H9 (cell line): ENCODE results near the gene EIF3D. TPM values are rescaled to one million over a fixed set of nuclear protein-coding genes. Genes with fewer than 3 reads are reported as not detected.

Experiments
- DNase-seq: peaks from one replicate; pipeline ENCODE4 v3.0.0-alpha.2; 2017
- H2AFZ ChIP-seq: one replicate; pipeline ENCODE4 v1.6.1; 2013; ENCODE audit warnings: mild to moderate bottlenecking, low read length, control low read depth, moderate library complexity
- H2AK5ac ChIP-seq: 2 replicates; pipeline ENCODE4 v1.6.1; 2013; ENCODE audit warnings: low read length, control low read depth, mixed read lengths; ENCODE audit not compliant: insufficient read length
- H2BK120ac ChIP-seq: one replicate; pipeline ENCODE4 v1.6.1; 2013; ENCODE audit warnings: low read depth, mild to moderate bottlenecking, low read length, control low read depth, inconsistent platforms; ENCODE audit not compliant: poor library complexity, severe bottlenecking
- H2BK12ac ChIP-seq: 2 replicates; pipeline ENCODE4 v1.6.1; 2013; ENCODE audit warnings: low read length, control low read depth, mixed read lengths, low read depth; ENCODE audit not compliant: insufficient read length
- H2BK15ac ChIP-seq: 2 replicates; pipeline ENCODE4 v1.6.1; 2013; ENCODE audit warnings: low read depth, low read length, control low read depth
- H2BK20ac ChIP-seq: one replicate; pipeline ENCODE4 v1.6.1; 2013; ENCODE audit warnings: low read depth, mild to moderate bottlenecking, low read length, control low read depth, inconsistent platforms; ENCODE audit not compliant: poor library complexity, severe bottlenecking
- H2BK5ac ChIP-seq: 2 replicates; pipeline ENCODE4 v1.6.1; 2013; ENCODE audit warnings: low read length, control low read depth, mixed read lengths; ENCODE audit not compliant: insufficient read length
- H3K14ac ChIP-seq: 2 replicates; pipeline ENCODE4 v1.6.1; 2013; ENCODE audit warnings: low read length, control low read depth; ENCODE audit not compliant: insufficient read depth
- H3K18ac ChIP-seq: 2 replicates; pipeline ENCODE4 v1.6.1; 2013; ENCODE audit warnings: low read depth, mild to moderate bottlenecking, mixed read lengths, low read length, control low read depth; ENCODE audit not compliant: insufficient read length
- H3K23ac ChIP-seq: 2 replicates; pipeline ENCODE4 v1.6.1; 2013; ENCODE audit warnings: low read length, control low read depth, mixed read lengths, low read depth; ENCODE audit not compliant: insufficient read length
- H3K23me2 ChIP-seq: 2 replicates; pipeline ENCODE4 v1.6.1; 2013; ENCODE audit warnings: low read depth, mild to moderate bottlenecking, mixed read lengths, low read length, control low read depth; ENCODE audit not compliant: insufficient read length, poor library complexity, severe bottlenecking
- H3K27ac ChIP-seq: 2 replicates; pipeline ENCODE4 v1.5.1; 2013; ENCODE audit warnings: low read length, control low read depth, mixed read lengths, low read depth; ENCODE audit not compliant: insufficient read length
- H3K27me3 ChIP-seq: 2 replicates; pipeline ENCODE4 v1.6.1; 2013; ENCODE audit warnings: low read length, control low read depth, inconsistent platforms; ENCODE audit not compliant: insufficient read depth
- H3K4ac ChIP-seq: 2 replicates; pipeline ENCODE4 v1.6.1; 2013; ENCODE audit warnings: low read depth, mild to moderate bottlenecking, control low read depth, inconsistent platforms, low read length, moderate library complexity
- H3K4me1 ChIP-seq: 2 replicates; pipeline ENCODE4 v1.6.1; 2013; ENCODE audit warnings: low read length, control low read depth, inconsistent platforms; ENCODE audit not compliant: insufficient read depth
- H3K4me2 ChIP-seq: 2 replicates; pipeline ENCODE4 v1.6.1; 2013; ENCODE audit warnings: low read length, control low read depth, mixed read lengths; ENCODE audit not compliant: insufficient read length, insufficient read depth
- H3K56ac ChIP-seq: 2 replicates; pipeline ENCODE4 v1.6.1; 2013; ENCODE audit warnings: low read depth, mild to moderate bottlenecking, mixed read lengths, low read length, control low read depth; ENCODE audit not compliant: insufficient read length
- H3K79me1 ChIP-seq: 2 replicates; pipeline ENCODE4 v1.6.1; 2013; ENCODE audit warnings: low read depth, mild to moderate bottlenecking, moderate library complexity, low read length, control low read depth, inconsistent platforms; ENCODE audit not compliant: insufficient read depth, poor library complexity, severe bottlenecking
- H3K79me2 ChIP-seq: 2 replicates; pipeline ENCODE4 v1.6.1; 2013; ENCODE audit warnings: low read length, control low read depth, inconsistent platforms; ENCODE audit not compliant: insufficient read depth
- H3K9ac ChIP-seq: 2 replicates; pipeline ENCODE4 v1.6.1; 2013; ENCODE audit warnings: low read length, control low read depth, mixed read lengths; ENCODE audit not compliant: insufficient read length; ENCODE audit errors: extremely low read depth
- H3K9me3 ChIP-seq: one replicate; pipeline ENCODE4 v1.6.1; 2013; ENCODE audit warnings: low read depth, low read length, inconsistent platforms; ENCODE audit not compliant: control insufficient read depth
- H3T11ph ChIP-seq: one replicate; pipeline ENCODE4 v1.6.1; 2013; ENCODE audit warnings: mild to moderate bottlenecking, low read length, control low read depth, inconsistent platforms
- H4K20me1 ChIP-seq: one replicate; pipeline ENCODE4 v1.6.1; 2013; ENCODE audit not compliant: control insufficient read depth, insufficient read length, insufficient read depth
- H4K5ac ChIP-seq: 2 replicates; pipeline ENCODE4 v1.6.1; 2013; ENCODE audit warnings: low read depth, mild to moderate bottlenecking, mixed read lengths, low read length, control low read depth; ENCODE audit not compliant: insufficient read length
- H4K8ac ChIP-seq: replicated peaks from 2 replicates; pipeline ENCODE4 v1.6.1; 2013; ENCODE audit warnings: low read length, control low read depth, mixed read lengths, low read depth; ENCODE audit not compliant: insufficient read length
- H4K91ac ChIP-seq: 2 replicates; pipeline ENCODE4 v1.6.1; 2013; ENCODE audit warnings: low read depth, mild to moderate bottlenecking, moderate library complexity, mixed read lengths, low read length, control low read depth; ENCODE audit not compliant: insufficient read length
- H3K27ac Mint-ChIP-seq, 3 experiments: 2 replicates in 2 of 3; 3 replicates in 1 of 3; pipeline ENCODE4 v1.8.0; 2020 to 2021; ENCODE audit warnings: mixed read lengths in 3 of 3, mild to moderate bottlenecking in 1 of 3, moderate library complexity in 1 of 3
- H3K27me3 Mint-ChIP-seq: 2 replicates; pipeline ENCODE4 v1.8.0; 2021; ENCODE audit warnings: low read depth, mild to moderate bottlenecking, moderate library complexity, mixed read lengths
- H3K36me3 Mint-ChIP-seq, 3 experiments: 2 replicates in 2 of 3; 3 replicates in 1 of 3; pipeline ENCODE4 v1.8.0; 2020 to 2021; ENCODE audit warnings: low read depth in 3 of 3, mixed read lengths in 3 of 3; ENCODE audit not compliant: insufficient read depth in 1 of 3
- H3K4me1 Mint-ChIP-seq, 2 experiments: 2 replicates each; pipeline ENCODE4 v1.8.0; 2020; ENCODE audit warnings: mixed read lengths in 2 of 2
- H3K4me3 Mint-ChIP-seq, 2 experiments: 2 replicates in 1 of 2; 3 replicates in 1 of 2; pipeline ENCODE4 v1.8.0; 2020 to 2021; ENCODE audit warnings: mild to moderate bottlenecking in 2 of 2, mixed read lengths in 2 of 2, moderate library complexity in 1 of 2
- H3K9me3 Mint-ChIP-seq, 2 experiments: 2 replicates in 1 of 2; 3 replicates in 1 of 2; pipeline ENCODE4 v1.8.0; 2020; ENCODE audit warnings: mild to moderate bottlenecking in 2 of 2, mixed read lengths in 2 of 2, moderate library complexity in 1 of 2
- CTCF ChIP-seq: fragments of 200-600 bp; sonication (generic); conservative IDR thresholded peaks from 3 replicates; pipeline ENCODE4 v1.8.0; 2021; ENCODE audit warnings: antibody characterized with exemption, mild to moderate bottlenecking
- WGBS: extraction: QIAGEN DNeasy Blood & Tissue Kit; methylation state at CpG from one replicate; pipeline ENCODE4 v1.1.7; 2013; ENCODE audit warnings: missing lambda C conversion rate, low lambda C conversion rate, mixed read lengths; ENCODE audit not compliant: insufficient read length; ENCODE audit errors: extremely low coverage; 5-methylcytosine and 5-hydroxymethylcytosine counted together
- total RNA-seq: library from RNA; stranded (reverse); gene quantifications from 2 replicates; pipeline ENCODE4 v1.2.1, GENCODE V29; 2021

Gene EIF3D
- total RNA-seq, 1 experiment from 2014 or later = 198 TPM

GRCh38 chr22:36565159-36565507, 36.2 kb upstream of the EIF3D start:
- peaks cover 26 to 43% of the 10 kb centered on the region in 2 experiments for H3K4me1 Mint-ChIP-seq
- no CpG with 5 or more reads among the region's 5 CpGs for WGBS

More at GRCh38 chr22:36565159-36565507, 36.2 kb upstream of the EIF3D start:
- Histone ChIP-seq H3K79me1 (no peaks in the 10 kb centered on the region), H3K4me1 (peaks cover 12% of the 10 kb centered on the region; the same call in 1 of the 2 replicates), H2BK5ac (no peak overlapping the region), H3K4me2 (no peak overlapping the region), H3K27ac (no peak overlapping the region), H3K9me3 (no peaks in the 10 kb centered on the region), H2AK5ac (no peak overlapping the region), H4K5ac (no peak overlapping the region), H2AFZ (no peak overlapping the region), H2BK15ac (no peak overlapping the region), H3K9ac (no peak overlapping the region), H3K18ac (no peak overlapping the region), H4K20me1 (no peaks in the 10 kb centered on the region), H3K56ac (no peak overlapping the region), H3K14ac (no peak overlapping the region), H2BK12ac (no peak overlapping the region), H3K23me2 (no peaks in the 10 kb centered on the region), H2BK120ac (no peak overlapping the region), H4K8ac (no peak overlapping the region), H2BK20ac (no peak overlapping the region), H3K4ac (no peak overlapping the region), H3K23ac (no peak overlapping the region), H3T11ph (no peak overlapping the region), H3K27me3 (no peaks in the 10 kb centered on the region), H4K91ac (no peak overlapping the region), H3K79me2 (no peaks in the 10 kb centered on the region)
- no peaks in the 10 kb centered on the region for H3K9me3 Mint-ChIP-seq
- DNase-seq = no peak
- TF ChIP-seq CTCF = no peak
- H3K4me3 Mint-ChIP-seq = no peak overlapping the region
- H3K27ac Mint-ChIP-seq = no peak overlapping the region
- peaks cover 12% of the 10 kb centered on the region for H3K27me3 Mint-ChIP-seq
- no peaks in the 10 kb centered on the region for H3K36me3 Mint-ChIP-seq
